GM19452 (cell line): ENCODE results near the gene PDE2A.

Experiments used
- ATAC-seq: cut with Tn5 transposase; IDR thresholded peaks from one replicate; pipeline ENCODE4 v1.9.1; 2021; ENCODE audit not compliant: unreplicated experiment

PDE2A gene

GRCh38 chr11:72684236-72684912 lies 10.2 kb upstream of the PDE2A start:
- ATAC-seq = no peak

- ATAC-seq = no peak
Measured at GRCh38 chr11:72683782-72684200, 9.6 kb upstream of the PDE2A start.

- ATAC-seq = no peak
Measured at GRCh38 chr11:72682858-72683243, 8.6 kb upstream of the PDE2A start.

- no peak for ATAC-seq
Measured at GRCh38 chr11:72682238-72682857, 8.1 kb upstream of the PDE2A start.

- ATAC-seq = no peak
Measured at GRCh38 chr11:72681226-72682153, 7.3 kb upstream of the PDE2A start.

- ATAC-seq = no peak
Measured at GRCh38 chr11:72680624-72681158, 6.5 kb upstream of the PDE2A start.

- ATAC-seq = no peak
Measured at GRCh38 chr11:72679869-72680268, 5.6 kb upstream of the PDE2A start.

- ATAC-seq = no peak
Measured at GRCh38 chr11:72678524-72678923, 4.3 kb upstream of the PDE2A start.

- no peak for ATAC-seq
Measured at GRCh38 chr11:72676861-72677341, 2.7 kb upstream of the PDE2A start.

GRCh38 chr11:72675221-72675620 lies 999 bp upstream of the PDE2A start:
- ATAC-seq = no peak

GRCh38 chr11:72673284-72673942 lies 809 bp downstream of the PDE2A start:
- ATAC-seq = no peak

- no peak for ATAC-seq
Measured at GRCh38 chr11:72672597-72673238, 1.5 kb downstream of the PDE2A start.

- no peak for ATAC-seq
Measured at GRCh38 chr11:72671152-72672099, 2.8 kb downstream of the PDE2A start.

GRCh38 chr11:72670041-72670440 lies 4.2 kb downstream of the PDE2A start:
- no peak for ATAC-seq

GRCh38 chr11:72669527-72669926 lies 4.7 kb downstream of the PDE2A start:
- no peak for ATAC-seq

- ATAC-seq = peak; percentile 85
Measured at GRCh38 chr11:72668629-72669347, 5.4 kb downstream of the PDE2A start.

- ATAC-seq = no peak
Measured at GRCh38 chr11:72665911-72666472, 8.2 kb downstream of the PDE2A start.

GRCh38 chr11:72662036-72662435 lies 12.2 kb downstream of the PDE2A start:
- ATAC-seq = no peak
